HepG2 (cell line): Measurements from ENCODE around the gene CYP27A1. TPM values are rescaled to one million over a fixed set of nuclear protein-coding genes. Genes with fewer than 3 reads are reported as not detected.
A peak's percentile ranks its signal among the peaks of the same experiment; 100 is the strongest.

Source experiments
- CENPT ChIP-seq: sonication (generic); formaldehyde crosslinking; IDR thresholded peaks from 2 replicates; pipeline ENCODE4 v1.8.0; 2022; ENCODE audit warnings: low read depth, mild to moderate bottlenecking, moderate library complexity, missing genetic modification reagents
- ELF3 ChIP-seq: IDR thresholded peaks from 2 replicates; pipeline ENCODE4 v1.6.1; 2016; ENCODE audit warnings: missing genetic modification reagents, missing compliant biosample characterization
- HOXD1 ChIP-seq: sonication (generic); formaldehyde crosslinking; IDR thresholded peaks from 2 replicates; pipeline ENCODE4 v1.5.0; 2020; ENCODE audit warnings: missing genetic modification reagents
- NR2F6 ChIP-seq, 2 experiments: IDR thresholded peaks; 2 replicates each; pipeline ENCODE4 v1.6.1; 2016; ENCODE audit warnings: antibody characterized with exemption in 1 of 2, mild to moderate bottlenecking in 1 of 2
- PAF1 ChIP-seq: IDR thresholded peaks from 2 replicates; pipeline ENCODE4 v1.6.1; 2016; ENCODE audit warnings: missing genetic modification reagents, missing compliant biosample characterization
- PCBP2 ChIP-seq: fragments of 200-400 bp; formaldehyde crosslinking; optimal IDR thresholded peaks from 2 replicates; pipeline ENCODE3; 2018; ENCODE audit warnings: low read length, low read depth; ENCODE audit not compliant: poor library complexity, severe bottlenecking
- PHB2 ChIP-seq: fragments of 450-650 bp; IDR thresholded peaks from 2 replicates; pipeline ENCODE4 v1.6.1; 2018; ENCODE audit not compliant: partially characterized antibody
- PHF5A ChIP-seq: IDR thresholded peaks from one replicate; pipeline ENCODE4 v1.6.1; 2018; ENCODE audit warnings: low read depth, missing genetic modification reagents; ENCODE audit not compliant: unreplicated experiment
- POLR2A ChIP-seq, 2 experiments: IDR thresholded peaks; 2 replicates each; pipeline ENCODE4 v1.6.1; 2011; ENCODE audit warnings: low read depth in 2 of 2, low read length in 2 of 2, mild to moderate bottlenecking in 1 of 2, moderate library complexity in 1 of 2; ENCODE audit not compliant: insufficient read depth in 1 of 2
- POLR2AphosphoS2 ChIP-seq: IDR thresholded peaks from 2 replicates; pipeline ENCODE4 v1.6.1; 2011; ENCODE audit warnings: low read depth, low read length, improper control_type of control experiment
- POLR2G ChIP-seq: fragments of 200-400 bp; formaldehyde crosslinking; IDR thresholded peaks from 2 replicates; pipeline ENCODE4 v1.6.1; 2018; ENCODE audit warnings: mild to moderate bottlenecking, low read depth, low read length, moderate library complexity
- RBM22 ChIP-seq: fragments of 200-400 bp; formaldehyde crosslinking; optimal IDR thresholded peaks from 2 replicates; pipeline ENCODE3; 2017; ENCODE audit warnings: mild to moderate bottlenecking, low read length, moderate library complexity
- RFX3 ChIP-seq: IDR thresholded peaks from 2 replicates; pipeline ENCODE4 v1.6.1; 2016; ENCODE audit warnings: missing biosample characterization, missing genetic modification reagents
- ZNF557 ChIP-seq: sonication (generic); formaldehyde crosslinking; IDR thresholded peaks from 2 replicates; pipeline ENCODE4 v1.4.0; 2020; ENCODE audit warnings: missing genetic modification reagents
- polyA plus RNA-seq, 8 experiments: library from polyadenylated mRNA; depleted of rRNA in 3 of 8; stranded (reverse) in 7 of 8; unstranded in 1 of 8; fragments of >200 nt; fragmentation: Illumina TruSeq in 4 of 8; extraction: Trizol in 4 of 8; gene quantifications; 2 replicates each; pipeline versions ENCODE4 v1.2.1 to v1.2.3, GENCODE V29; 2011 to 2016; ENCODE audit warnings: low read depth in 4 of 8, missing spikeins in 1 of 8, mixed read lengths in 1 of 8; ENCODE audit not compliant: insufficient read depth in 1 of 8
- total RNA-seq, 5 experiments: library from RNA; depleted of rRNA; stranded (reverse); fragments of >200 nt; fragmentation: Illumina TruSeq; extraction: Trizol; gene quantifications; 2 replicates each; pipeline ENCODE4 v1.2.3, GENCODE V29; 2016; ENCODE audit warnings: low read depth in 1 of 5
- TF ChIP-seq, protein P1 (sequence below): sonication (generic); formaldehyde crosslinking; IDR thresholded peaks from 2 replicates; pipeline ENCODE4 v1.5.1; 2020; ENCODE audit warnings: mild to moderate bottlenecking, missing genetic modification reagents, borderline replicate concordance
- TF ChIP-seq, protein P2 (sequence below): sonication (generic); formaldehyde crosslinking; IDR thresholded peaks from 2 replicates; pipeline ENCODE4 v1.4.0; 2020; ENCODE audit warnings: missing genetic modification reagents
- TF ChIP-seq, protein P3 (sequence below): IDR thresholded peaks from 2 replicates; pipeline ENCODE4 v1.6.1; 2012; ENCODE audit warnings: low read length, improper control_type of control experiment
- TF ChIP-seq, protein P4 (sequence below): sonication (generic); formaldehyde crosslinking; IDR thresholded peaks from 2 replicates; pipeline ENCODE4 v1.4.0; 2020; ENCODE audit warnings: mild to moderate bottlenecking, missing genetic modification reagents, borderline replicate concordance

The CYP27A1 gene
- total and polyA plus RNA-seq, 2 of the 13 experiments (the other 11 are each of a cell fraction or from before 2014, with no cell fraction given) = 157 to 266 TPM

DNA sequence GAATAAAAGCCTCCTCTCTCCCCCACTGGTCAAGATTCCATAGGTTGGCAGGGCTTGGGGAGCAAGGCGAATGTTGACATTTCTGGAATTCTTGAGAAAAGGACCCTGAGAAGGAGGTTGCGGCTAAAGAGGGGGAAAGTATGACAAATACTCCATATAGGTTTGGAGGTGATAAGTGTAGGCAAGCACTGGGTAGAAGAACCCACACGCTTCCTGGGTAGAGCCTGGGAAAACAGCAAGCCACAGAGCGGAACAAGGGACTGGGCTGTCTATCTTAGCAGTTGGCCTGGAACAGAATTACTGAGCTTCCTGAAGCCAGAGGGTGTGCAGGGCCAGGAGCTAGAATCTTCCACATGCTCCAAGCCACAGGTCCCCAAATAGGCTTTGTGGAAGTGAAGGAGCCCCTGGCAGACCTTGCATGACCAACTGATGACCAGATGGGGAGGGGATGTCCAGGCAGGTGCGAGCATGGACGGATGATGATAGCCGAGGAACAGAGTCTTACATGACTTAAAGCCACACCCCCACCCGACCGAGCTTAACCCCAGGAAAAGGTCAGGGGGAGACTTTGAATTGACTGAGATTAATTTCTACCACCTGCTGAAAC, 39.8 kb downstream of the CYP27A1 start (continued):
- TF ChIP-seq, protein P1, sequence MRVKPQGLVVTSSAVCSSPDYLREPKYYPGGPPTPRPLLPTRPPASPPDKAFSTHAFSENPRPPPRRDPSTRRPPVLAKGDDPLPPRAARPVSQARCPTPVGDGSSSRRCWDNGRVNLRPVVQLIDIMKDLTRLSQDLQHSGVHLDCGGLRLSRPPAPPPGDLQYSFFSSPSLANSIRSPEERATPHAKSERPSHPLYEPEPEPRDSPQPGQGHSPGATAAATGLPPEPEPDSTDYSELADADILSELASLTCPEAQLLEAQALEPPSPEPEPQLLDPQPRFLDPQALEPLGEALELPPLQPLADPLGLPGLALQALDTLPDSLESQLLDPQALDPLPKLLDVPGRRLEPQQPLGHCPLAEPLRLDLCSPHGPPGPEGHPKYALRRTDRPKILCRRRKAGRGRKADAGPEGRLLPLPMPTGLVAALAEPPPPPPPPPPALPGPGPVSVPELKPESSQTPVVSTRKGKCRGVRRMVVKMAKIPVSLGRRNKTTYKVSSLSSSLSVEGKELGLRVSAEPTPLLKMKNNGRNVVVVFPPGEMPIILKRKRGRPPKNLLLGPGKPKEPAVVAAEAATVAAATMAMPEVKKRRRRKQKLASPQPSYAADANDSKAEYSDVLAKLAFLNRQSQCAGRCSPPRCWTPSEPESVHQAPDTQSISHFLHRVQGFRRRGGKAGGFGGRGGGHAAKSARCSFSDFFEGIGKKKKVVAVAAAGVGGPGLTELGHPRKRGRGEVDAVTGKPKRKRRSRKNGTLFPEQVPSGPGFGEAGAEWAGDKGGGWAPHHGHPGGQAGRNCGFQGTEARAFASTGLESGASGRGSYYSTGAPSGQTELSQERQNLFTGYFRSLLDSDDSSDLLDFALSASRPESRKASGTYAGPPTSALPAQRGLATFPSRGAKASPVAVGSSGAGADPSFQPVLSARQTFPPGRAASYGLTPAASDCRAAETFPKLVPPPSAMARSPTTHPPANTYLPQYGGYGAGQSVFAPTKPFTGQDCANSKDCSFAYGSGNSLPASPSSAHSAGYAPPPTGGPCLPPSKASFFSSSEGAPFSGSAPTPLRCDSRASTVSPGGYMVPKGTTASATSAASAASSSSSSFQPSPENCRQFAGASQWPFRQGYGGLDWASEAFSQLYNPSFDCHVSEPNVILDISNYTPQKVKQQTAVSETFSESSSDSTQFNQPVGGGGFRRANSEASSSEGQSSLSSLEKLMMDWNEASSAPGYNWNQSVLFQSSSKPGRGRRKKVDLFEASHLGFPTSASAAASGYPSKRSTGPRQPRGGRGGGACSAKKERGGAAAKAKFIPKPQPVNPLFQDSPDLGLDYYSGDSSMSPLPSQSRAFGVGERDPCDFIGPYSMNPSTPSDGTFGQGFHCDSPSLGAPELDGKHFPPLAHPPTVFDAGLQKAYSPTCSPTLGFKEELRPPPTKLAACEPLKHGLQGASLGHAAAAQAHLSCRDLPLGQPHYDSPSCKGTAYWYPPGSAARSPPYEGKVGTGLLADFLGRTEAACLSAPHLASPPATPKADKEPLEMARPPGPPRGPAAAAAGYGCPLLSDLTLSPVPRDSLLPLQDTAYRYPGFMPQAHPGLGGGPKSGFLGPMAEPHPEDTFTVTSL (CRISPR knock-in tag) = no peak
- no peak for TF ChIP-seq PCBP2
- no peak for TF ChIP-seq PHB2
- TF ChIP-seq, protein P2, sequence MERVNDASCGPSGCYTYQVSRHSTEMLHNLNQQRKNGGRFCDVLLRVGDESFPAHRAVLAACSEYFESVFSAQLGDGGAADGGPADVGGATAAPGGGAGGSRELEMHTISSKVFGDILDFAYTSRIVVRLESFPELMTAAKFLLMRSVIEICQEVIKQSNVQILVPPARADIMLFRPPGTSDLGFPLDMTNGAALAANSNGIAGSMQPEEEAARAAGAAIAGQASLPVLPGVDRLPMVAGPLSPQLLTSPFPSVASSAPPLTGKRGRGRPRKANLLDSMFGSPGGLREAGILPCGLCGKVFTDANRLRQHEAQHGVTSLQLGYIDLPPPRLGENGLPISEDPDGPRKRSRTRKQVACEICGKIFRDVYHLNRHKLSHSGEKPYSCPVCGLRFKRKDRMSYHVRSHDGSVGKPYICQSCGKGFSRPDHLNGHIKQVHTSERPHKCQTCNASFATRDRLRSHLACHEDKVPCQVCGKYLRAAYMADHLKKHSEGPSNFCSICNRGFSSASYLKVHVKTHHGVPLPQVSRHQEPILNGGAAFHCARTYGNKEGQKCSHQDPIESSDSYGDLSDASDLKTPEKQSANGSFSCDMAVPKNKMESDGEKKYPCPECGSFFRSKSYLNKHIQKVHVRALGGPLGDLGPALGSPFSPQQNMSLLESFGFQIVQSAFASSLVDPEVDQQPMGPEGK = no peak
- TF ChIP-seq ZNF557 (CRISPR knock-in tag) = no peak
- TF ChIP-seq RBM22 = peak; percentile 67
- peak; percentile 78; the same call in 1 of the 2 replicates for TF ChIP-seq PAF1
- TF ChIP-seq PHF5A (CRISPR knock-in tag) = no peak
- TF ChIP-seq, protein P3, sequence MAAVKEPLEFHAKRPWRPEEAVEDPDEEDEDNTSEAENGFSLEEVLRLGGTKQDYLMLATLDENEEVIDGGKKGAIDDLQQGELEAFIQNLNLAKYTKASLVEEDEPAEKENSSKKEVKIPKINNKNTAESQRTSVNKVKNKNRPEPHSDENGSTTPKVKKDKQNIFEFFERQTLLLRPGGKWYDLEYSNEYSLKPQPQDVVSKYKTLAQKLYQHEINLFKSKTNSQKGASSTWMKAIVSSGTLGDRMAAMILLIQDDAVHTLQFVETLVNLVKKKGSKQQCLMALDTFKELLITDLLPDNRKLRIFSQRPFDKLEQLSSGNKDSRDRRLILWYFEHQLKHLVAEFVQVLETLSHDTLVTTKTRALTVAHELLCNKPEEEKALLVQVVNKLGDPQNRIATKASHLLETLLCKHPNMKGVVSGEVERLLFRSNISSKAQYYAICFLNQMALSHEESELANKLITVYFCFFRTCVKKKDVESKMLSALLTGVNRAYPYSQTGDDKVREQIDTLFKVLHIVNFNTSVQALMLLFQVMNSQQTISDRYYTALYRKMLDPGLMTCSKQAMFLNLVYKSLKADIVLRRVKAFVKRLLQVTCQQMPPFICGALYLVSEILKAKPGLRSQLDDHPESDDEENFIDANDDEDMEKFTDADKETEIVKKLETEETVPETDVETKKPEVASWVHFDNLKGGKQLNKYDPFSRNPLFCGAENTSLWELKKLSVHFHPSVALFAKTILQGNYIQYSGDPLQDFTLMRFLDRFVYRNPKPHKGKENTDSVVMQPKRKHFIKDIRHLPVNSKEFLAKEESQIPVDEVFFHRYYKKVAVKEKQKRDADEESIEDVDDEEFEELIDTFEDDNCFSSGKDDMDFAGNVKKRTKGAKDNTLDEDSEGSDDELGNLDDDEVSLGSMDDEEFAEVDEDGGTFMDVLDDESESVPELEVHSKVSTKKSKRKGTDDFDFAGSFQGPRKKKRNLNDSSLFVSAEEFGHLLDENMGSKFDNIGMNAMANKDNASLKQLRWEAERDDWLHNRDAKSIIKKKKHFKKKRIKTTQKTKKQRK = no peak
- TF ChIP-seq NR2F6 (IDR thresholded peaks at IDR 0.05) = no peak
- no peak for TF ChIP-seq NR2F6 (CRISPR knock-in tag; IDR thresholded peaks at IDR 0.05)
- peak in 1 of 2 experiments; percentile 24; a peak in 1 of 4 replicates for TF ChIP-seq POLR2A (IDR thresholded peaks at IDR 0.05; ENCODE audit: insufficient read depth in 1 of 2, low read depth in 2 of 2, low read length in 2 of 2)
- no peak for TF ChIP-seq RFX3 (CRISPR knock-in tag)
- TF ChIP-seq, protein P4, sequence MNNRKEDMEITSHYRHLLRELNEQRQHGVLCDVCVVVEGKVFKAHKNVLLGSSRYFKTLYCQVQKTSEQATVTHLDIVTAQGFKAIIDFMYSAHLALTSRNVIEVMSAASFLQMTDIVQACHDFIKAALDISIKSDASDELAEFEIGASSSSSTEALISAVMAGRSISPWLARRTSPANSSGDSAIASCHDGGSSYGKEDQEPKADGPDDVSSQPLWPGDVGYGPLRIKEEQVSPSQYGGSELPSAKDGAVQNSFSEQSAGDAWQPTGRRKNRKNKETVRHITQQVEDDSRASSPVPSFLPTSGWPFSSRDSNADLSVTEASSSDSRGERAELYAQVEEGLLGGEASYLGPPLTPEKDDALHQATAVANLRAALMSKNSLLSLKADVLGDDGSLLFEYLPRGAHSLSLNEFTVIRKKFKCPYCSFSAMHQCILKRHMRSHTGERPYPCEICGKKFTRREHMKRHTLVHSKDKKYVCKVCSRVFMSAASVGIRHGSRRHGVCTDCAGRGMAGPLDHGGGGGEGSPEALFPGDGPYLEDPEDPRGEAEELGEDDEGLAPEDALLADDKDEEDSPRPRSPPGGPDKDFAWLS (CRISPR knock-in tag) = no peak
- TF ChIP-seq ELF3 (CRISPR knock-in tag) = no peak
- no peak for TF ChIP-seq POLR2AphosphoS2
- TF ChIP-seq HOXD1 (CRISPR knock-in tag) = no peak
- TF ChIP-seq CENPT = no peak
- TF ChIP-seq POLR2G = peak; percentile 49
